ENCODE results near the gene NUDT2.

DNA sequence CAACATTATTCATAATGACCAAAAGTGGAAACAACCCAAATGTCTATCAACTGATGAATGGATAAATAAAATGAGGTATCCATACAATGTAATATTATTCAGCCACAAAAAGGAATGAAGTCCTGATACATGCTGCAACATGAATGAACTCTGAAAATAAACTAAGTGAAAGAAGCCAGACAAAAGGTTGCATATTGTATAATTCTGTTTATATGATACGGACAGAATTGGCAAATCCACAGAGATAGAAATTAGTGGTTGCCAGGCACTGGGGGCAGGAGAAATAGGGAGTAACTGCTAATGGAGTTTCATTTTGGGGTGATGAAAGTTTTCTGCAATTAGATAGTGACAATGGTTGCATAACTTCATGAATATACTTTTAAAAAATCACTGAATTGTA lies 47.3 kb upstream of the NUDT2 start:
- TF ChIP-seq EZH2 (IDR thresholded peaks at IDR 0.05): no peak
- TF ChIP-seq POLR2AphosphoS5 (IDR thresholded peaks at IDR 0.05; ENCODE audit: borderline replicate concordance, low read depth, low read length): no peak
